ENCODE measurements around the gene TXNRD1.
"Not testable (repeated sequence)": the region's sequence is repeated elsewhere in the genome, so short reads cannot be mapped to it uniquely, and the experiment has no call there.

The TXNRD1 gene

GRCh38 chr12:104329707-104330532, 114.3 kb downstream of the TXNRD1 start:
- no peak for DNase-seq

- DNase-seq: no peak
Observed at GRCh38 chr12:104331376-104331775, 115.8 kb downstream of the TXNRD1 start.

GRCh38 chr12:104332273-104332672, 116.7 kb downstream of the TXNRD1 start:
- not testable (repeated sequence) for DNase-seq

GRCh38 chr12:104333692-104334255, 118.2 kb downstream of the TXNRD1 start:
- no peak for DNase-seq

- peak in 1 of 2 experiments; percentile 49 for DNase-seq
Observed at GRCh38 chr12:104334581-104334980, 119.0 kb downstream of the TXNRD1 start.

- DNase-seq: no peak
Observed at GRCh38 chr12:104336115-104336514, 120.5 kb downstream of the TXNRD1 start.

GRCh38 chr12:104337030-104337558, 121.5 kb downstream of the TXNRD1 start:
- DNase-seq: no peak

- no peak for DNase-seq
Observed at GRCh38 chr12:104339663-104340062, 124.1 kb downstream of the TXNRD1 start.

- no peak for DNase-seq
Observed at GRCh38 chr12:104340177-104340576, 124.6 kb downstream of the TXNRD1 start.

- no peak for DNase-seq
Observed at GRCh38 chr12:104340925-104341611, 125.5 kb downstream of the TXNRD1 start.

- no peak for DNase-seq
Observed at GRCh38 chr12:104342147-104342546, 126.6 kb downstream of the TXNRD1 start.

- DNase-seq: no peak
Observed at GRCh38 chr12:104342635-104343249, 127.2 kb downstream of the TXNRD1 start.

GRCh38 chr12:104344682-104345081, 129.1 kb downstream of the TXNRD1 start:
- no peak for DNase-seq

GRCh38 chr12:104345234-104346066, 129.9 kb downstream of the TXNRD1 start:
- no peak for DNase-seq

- no peak for DNase-seq
Observed at GRCh38 chr12:104347374-104348075, 131.9 kb downstream of the TXNRD1 start.

GRCh38 chr12:104348283-104348993, 132.9 kb downstream of the TXNRD1 start:
- no peak for DNase-seq

GRCh38 chr12:104348994-104349494, 133.5 kb downstream of the TXNRD1 start:
- DNase-seq: no peak

- no peak for DNase-seq
Observed at GRCh38 chr12:104350211-104351056, 134.9 kb downstream of the TXNRD1 start.
